Common myeloid progenitor, CD34-positive (primary cell): ENCODE data around the gene MRPL43.

Experiments
- CTCF ChIA-PET: fragments of 350-600 bp; sonication (Branson Sonifier 250); formaldehyde crosslinking; loops from one replicate; lab custom pipeline; 2021; ENCODE audit warnings: antibody characterized with exemption; lab: Charles Lee
- POLR2A ChIA-PET: fragments of 350-600 bp; sonication (Branson Sonifier 250); formaldehyde crosslinking; loops from one replicate; lab custom pipeline; 2021; ENCODE audit warnings: antibody characterized with exemption; lab: Charles Lee
- DNase-seq, 3 donors: peaks; one replicate each; pipeline versions ENCODE4 v3.0.0 to v3.0.0-alpha.2; 2013
- H3K27ac ChIP-seq, 2 experiments: 1 replicate in 1 of 2; 2 replicates in 1 of 2; pipeline ENCODE4 v1.7.0; 2013; ENCODE audit warnings: inconsistent platforms in 2 of 2, low read length in 2 of 2, mild to moderate bottlenecking in 2 of 2, low read depth in 1 of 2, moderate library complexity in 1 of 2; ENCODE audit not compliant: severe bottlenecking in 2 of 2, insufficient read depth in 1 of 2, poor library complexity in 1 of 2
- H3K27me3 ChIP-seq, 5 experiments: replicated peaks in 2 of 5; 1 replicate in 3 of 5; 2 replicates in 2 of 5; pipeline versions ENCODE4 v1.6.1 to v1.7.0; 2013; ENCODE audit warnings: low read length in 4 of 5, mild to moderate bottlenecking in 2 of 5, moderate library complexity in 2 of 5, inconsistent platforms in 1 of 5; ENCODE audit not compliant: insufficient read depth in 5 of 5, control insufficient read depth in 4 of 5
- H3K36me3 ChIP-seq, 4 experiments: 1 replicate in 2 of 4; 2 replicates in 2 of 4; pipeline versions ENCODE4 v1.6.1 to v1.7.0; 2013; ENCODE audit warnings: low read length in 3 of 4, control low read depth in 1 of 4, mild to moderate bottlenecking in 1 of 4; ENCODE audit not compliant: control insufficient read depth in 4 of 4, insufficient read depth in 4 of 4
- H3K4me1 ChIP-seq, 4 experiments: 1 replicate in 3 of 4; 2 replicates in 1 of 4; pipeline versions ENCODE4 v1.6.1 to v1.7.1; 2013; ENCODE audit warnings: low read length in 3 of 4, mild to moderate bottlenecking in 3 of 4, control low read depth in 1 of 4, inconsistent platforms in 1 of 4, moderate library complexity in 1 of 4; ENCODE audit not compliant: control insufficient read depth in 4 of 4, insufficient read depth in 4 of 4; ENCODE audit errors: control extremely low read depth in 1 of 4
- H3K4me3 ChIP-seq, 7 experiments: 1 replicate in 4 of 7; 2 replicates in 3 of 7; pipeline versions ENCODE4 v1.5.1 to v1.7.0; 2013; ENCODE audit warnings: mild to moderate bottlenecking in 7 of 7, low read length in 6 of 7, moderate library complexity in 6 of 7, inconsistent platforms in 2 of 7, low read depth in 2 of 7, control low read depth in 1 of 7; ENCODE audit not compliant: insufficient read depth in 4 of 7, control insufficient read depth in 1 of 7; ENCODE audit errors: extremely low read depth in 1 of 7
- H3K9me3 ChIP-seq, 5 experiments: 1 replicate in 4 of 5; 2 replicates in 1 of 5; pipeline versions ENCODE4 v1.6.1 to v1.7.1; 2013; ENCODE audit warnings: low read length in 4 of 5, mild to moderate bottlenecking in 2 of 5, inconsistent platforms in 1 of 5, low read depth in 1 of 5, moderate library complexity in 1 of 5; ENCODE audit not compliant: control insufficient read depth in 4 of 5, insufficient read depth in 2 of 5; ENCODE audit errors: control extremely low read depth in 1 of 5
- WGBS: methylation state at CpG from one replicate; pipeline ENCODE4 v1.1.5; 2013; ENCODE audit not compliant: insufficient coverage; 5-methylcytosine and 5-hydroxymethylcytosine counted together

Gene MRPL43

DNA sequence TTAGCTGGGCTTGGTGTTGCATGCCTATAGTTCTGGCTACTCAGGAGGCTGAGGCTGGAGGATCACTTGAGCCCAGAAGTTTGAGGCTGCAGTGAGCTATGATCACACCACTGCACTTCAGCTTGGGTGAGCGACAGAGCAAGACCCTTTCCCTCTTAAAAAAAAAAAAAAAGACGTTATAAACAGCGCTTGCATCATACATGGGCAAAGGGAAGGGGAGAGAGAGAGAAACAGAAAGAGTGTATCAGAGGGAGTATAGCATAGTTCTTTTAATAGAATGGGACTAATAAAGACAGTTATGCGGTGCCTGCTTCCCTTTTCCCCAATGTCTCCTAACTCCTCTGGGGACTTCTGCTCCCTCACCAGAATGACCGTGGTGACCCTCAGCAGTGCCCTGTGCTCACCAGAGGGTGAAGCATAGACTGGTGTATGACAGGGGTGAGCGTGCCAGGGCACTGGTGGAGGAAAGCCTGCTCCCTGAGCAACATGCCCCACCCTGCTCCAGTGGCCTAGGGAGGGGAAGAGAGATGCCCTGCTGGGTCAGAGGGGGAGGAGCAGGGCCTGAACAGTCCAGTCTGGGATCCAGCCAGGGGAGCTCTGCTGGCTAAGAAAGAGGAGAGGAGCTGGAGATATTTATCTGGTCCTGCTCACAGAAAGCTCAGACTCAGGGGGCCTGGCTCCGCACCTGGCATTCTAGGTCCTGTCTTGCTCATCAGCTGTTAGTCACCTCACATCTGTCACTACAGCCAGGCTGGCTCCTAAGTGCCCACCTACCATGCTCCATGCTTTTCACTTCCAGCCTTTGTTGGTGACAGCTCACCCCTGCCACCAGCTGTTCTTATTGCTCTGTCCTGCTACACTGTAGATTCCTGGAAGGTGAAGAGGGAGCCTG, 41.4 kb upstream of the MRPL43 start:
- no peak overlapping the region for H3K27ac ChIP-seq
- H3K36me3 ChIP-seq: no peaks in the 10 kb centered on the region
- CTCF ChIA-PET: interaction anchor here (1.4 to 45.1 kb wide), 4 partner anchors 12 to 42 kb away, joined by 3 to 1574 read pairs (median 86); partner anchors contain the start of genes KAZALD1, MRPL43 and TWNK
- DNase-seq: no peak
- H3K4me1 ChIP-seq: peaks cover 2 to 40% (median 37%) of the 10 kb centered on the region in 4 experiments
- peaks cover 0 to 16% (median 9%) of the 10 kb centered on the region in 5 experiments for H3K27me3 ChIP-seq
- no peaks in the 10 kb centered on the region for H3K9me3 ChIP-seq
- 78% methylated on average over 3 of the region's 7 CpGs for WGBS
- POLR2A ChIA-PET: interaction anchor here (0.6 kb wide), 1 partner anchor 31 kb away, joined by 3 read pairs; no protein-coding TSS in a partner anchor
- no peak overlapping the region for H3K4me3 ChIP-seq

DNA sequence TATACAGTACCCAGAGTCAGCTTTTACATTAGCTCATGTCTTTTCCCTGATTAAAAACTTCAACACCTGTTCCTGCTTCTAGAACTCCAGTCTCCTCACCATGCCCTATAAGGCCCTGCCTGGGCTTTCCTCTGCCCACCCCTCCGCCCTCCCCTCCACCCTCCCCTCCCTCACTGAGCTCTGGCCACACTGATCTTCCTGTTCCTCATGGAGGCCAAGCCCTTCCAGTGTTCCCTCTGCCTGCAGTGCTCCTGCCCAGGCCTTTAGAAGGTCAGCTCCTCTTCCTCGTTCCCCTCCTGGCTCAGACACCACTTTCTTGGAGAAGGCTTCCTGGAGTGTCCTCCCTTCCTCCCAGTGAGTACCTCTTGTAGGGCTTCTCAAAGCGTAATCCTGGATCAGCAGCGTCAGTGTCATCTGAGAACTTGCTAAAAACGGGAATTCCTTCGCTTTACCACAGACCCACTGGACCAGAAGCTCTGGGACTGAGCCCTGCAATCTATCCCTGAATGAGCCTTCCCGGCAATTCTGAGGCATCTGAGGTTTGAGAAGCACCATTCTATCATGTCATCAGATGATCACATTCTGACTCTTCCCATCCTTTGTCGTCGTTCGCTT, 39.9 kb upstream of the MRPL43 start:
- ChIA-PET POLR2A (no interaction called here), CTCF (interaction anchor here (1.7 to 45.1 kb wide), 3 partner anchors 10 to 43 kb away, joined by 7 to 1574 read pairs (median 166); partner anchors contain the start of gene KAZALD1)
- Histone ChIP-seq H3K27me3 (peaks cover 0 to 16% (median 9%) of the 10 kb centered on the region in 5 experiments), H3K9me3 (no peaks in the 10 kb centered on the region), H3K4me3 (no peak overlapping the region), H3K4me1 (peaks cover 0 to 28% (median 24%) of the 10 kb centered on the region in 4 experiments), H3K27ac (no peak overlapping the region), H3K36me3 (no peaks in the 10 kb centered on the region)
- WGBS: 91% methylated on average over 9 of the region's 10 CpGs
- no peak for DNase-seq

- ChIA-PET POLR2A (no interaction called here), CTCF (interaction anchor here (1.3 to 45.1 kb wide), 3 partner anchors 6 to 119 kb away, joined by 3 to 1574 read pairs (median 166); partner anchors contain the start of gene KAZALD1)
- Histone ChIP-seq H3K9me3 (no peaks in the 10 kb centered on the region), H3K4me3 (no peak overlapping the region), H3K36me3 (no peaks in the 10 kb centered on the region), H3K4me1 (peaks cover 0 to 16% (median 13%) of the 10 kb centered on the region in 4 experiments), H3K27ac (no peak overlapping the region), H3K27me3 (peaks cover 0 to 11% (median 2%) of the 10 kb centered on the region in 5 experiments)
- WGBS: 99% methylated on average over 9 of the region's 15 CpGs
- no peak for DNase-seq
These were observed 35.8 kb upstream of the MRPL43 start for GRCh38 chr10:101022967-101023705.

- Histone ChIP-seq H3K4me3 (no peak overlapping the region), H3K36me3 (no peaks in the 10 kb centered on the region), H3K4me1 (peaks cover 0 to 18% (median 17%) of the 10 kb centered on the region in 4 experiments), H3K27ac (no peak overlapping the region), H3K9me3 (no peaks in the 10 kb centered on the region), H3K27me3 (peaks cover 0 to 22% (median 0%) of the 10 kb centered on the region in 5 experiments)
- POLR2A ChIA-PET: no interaction called here
- no peak for DNase-seq
- CTCF ChIA-PET: interaction anchor here (1.5 to 45.1 kb wide), 2 partner anchors 13 to 49 kb away, joined by 3 to 1574 read pairs; partner anchors contain the start of gene KAZALD1
- WGBS: 97% methylated on average over 11 of the region's 11 CpGs
These were observed 34.5 kb upstream of the MRPL43 start for GRCh38 chr10:101021692-101022251.

DNA sequence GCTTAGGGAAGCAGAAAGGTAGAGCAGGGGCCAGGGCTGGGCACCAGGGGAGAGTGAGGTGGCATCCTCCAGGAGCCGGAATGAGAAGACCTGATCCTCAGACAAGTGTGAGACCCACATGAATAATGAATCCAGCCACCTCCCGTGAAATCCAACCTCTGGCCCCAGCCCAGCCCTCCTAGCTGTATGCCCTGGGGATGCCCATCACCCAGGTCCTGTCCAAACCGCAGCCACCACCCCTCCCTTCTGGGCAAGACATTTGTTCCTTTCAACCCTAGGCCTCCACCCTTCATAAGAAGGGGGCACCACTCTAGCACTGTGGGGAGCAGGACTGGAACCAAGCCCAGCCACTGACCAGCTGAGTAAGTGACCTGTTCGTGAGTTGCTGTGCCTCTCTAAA, 33.9 kb upstream of the MRPL43 start:
- CTCF ChIA-PET: interaction anchor here (1.5 to 45.1 kb wide), 2 partner anchors 13 to 49 kb away, joined by 3 to 1574 read pairs; partner anchors contain the start of gene KAZALD1

DNA sequence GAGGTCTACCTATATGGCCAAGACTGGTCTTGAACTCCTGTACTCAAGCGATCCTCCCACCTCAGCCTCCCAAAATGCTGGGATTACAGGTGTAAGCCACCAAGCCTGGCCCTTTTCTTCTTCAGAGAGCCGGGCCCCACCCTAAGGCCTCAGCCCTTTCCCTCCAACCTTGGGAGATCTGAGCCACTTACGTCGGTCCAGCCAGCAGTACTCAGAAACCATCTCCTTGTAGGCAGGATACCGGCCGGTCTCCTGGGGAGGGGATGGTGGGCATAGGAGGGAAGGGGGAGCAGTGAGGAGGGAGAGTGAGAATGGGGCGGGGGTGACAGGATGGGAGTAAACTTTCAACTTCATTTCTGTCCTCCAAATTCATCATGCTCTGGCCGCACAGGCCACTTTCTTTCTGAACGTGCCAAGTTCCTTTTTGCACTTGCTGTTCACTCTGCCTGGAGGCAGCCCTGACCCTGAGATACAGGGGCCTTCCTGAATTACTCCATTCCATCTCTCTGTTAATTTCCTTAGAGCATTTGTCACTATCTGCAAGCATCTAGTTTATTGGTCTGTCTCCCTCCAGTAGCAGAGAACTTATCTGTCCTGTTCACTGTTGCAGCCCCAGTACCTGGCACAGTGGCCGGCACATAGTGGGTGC, 33.3 kb upstream of the MRPL43 start:
- no peaks in the 10 kb centered on the region for H3K36me3 ChIP-seq
- H3K27me3 ChIP-seq: peaks cover 0 to 29% (median 3%) of the 10 kb centered on the region in 5 experiments
- 89% methylated on average over 9 of the region's 10 CpGs for WGBS
- POLR2A ChIA-PET: no interaction called here
- DNase-seq: no peak
- H3K9me3 ChIP-seq: no peaks in the 10 kb centered on the region
- H3K27ac ChIP-seq: no peak overlapping the region
- H3K4me3 ChIP-seq: no peak overlapping the region
- CTCF ChIA-PET: interaction anchor here (0.8 to 45.1 kb wide), 9 partner anchors 7 to 54 kb away, joined by 3 to 1574 read pairs (median 71); partner anchors contain the start of genes KAZALD1, LZTS2, MRPL43 and PDZD7
- H3K4me1 ChIP-seq: peaks cover 0 to 18% (median 16%) of the 10 kb centered on the region in 4 experiments

More for the DNA sequence above, 33.9 kb upstream of the MRPL43 start:
- Histone ChIP-seq H3K36me3 (no peaks in the 10 kb centered on the region), H3K9me3 (no peaks in the 10 kb centered on the region), H3K27me3 (peaks cover 0 to 27% (median 2%) of the 10 kb centered on the region in 5 experiments), H3K4me1 (peaks cover 0 to 18% (median 16%) of the 10 kb centered on the region in 4 experiments), H3K4me3 (no peak overlapping the region), H3K27ac (no peak overlapping the region)
- POLR2A ChIA-PET: no interaction called here
- 100% methylated on average over 3 of the region's 4 CpGs for WGBS
- DNase-seq: no peak
